Measurements from ENCODE around the gene CFL1.
"Not testable (repeated sequence)": the region's sequence is repeated elsewhere in the genome, so short reads cannot be mapped to it uniquely, and the experiment has no call there.

CFL1 gene

GRCh38 chr11:65856689-65857499 lies 1.1 kb downstream of the CFL1 start:
- no peak for DNase-seq

- DNase-seq: no peak
These were observed 2.0 kb downstream of the CFL1 start for GRCh38 chr11:65855927-65856363.

GRCh38 chr11:65854852-65855837 lies 2.8 kb downstream of the CFL1 start:
- no peak for DNase-seq

- DNase-seq: no peak
These were observed 3.8 kb downstream of the CFL1 start for GRCh38 chr11:65854161-65854592.

- no peak for DNase-seq
These were observed 4.6 kb downstream of the CFL1 start for GRCh38 chr11:65853246-65853979.

- DNase-seq: no peak
These were observed 5.3 kb downstream of the CFL1 start for GRCh38 chr11:65852508-65853245.

GRCh38 chr11:65851811-65852507 lies 6.0 kb downstream of the CFL1 start:
- DNase-seq: no peak

GRCh38 chr11:65851083-65851579 lies 6.8 kb downstream of the CFL1 start:
- no peak for DNase-seq

GRCh38 chr11:65850217-65851082 lies 7.5 kb downstream of the CFL1 start:
- DNase-seq: no peak

GRCh38 chr11:65849771-65850216 lies 8.2 kb downstream of the CFL1 start:
- no peak for DNase-seq

- no peak for DNase-seq
These were observed 8.6 kb downstream of the CFL1 start for GRCh38 chr11:65849366-65849765.

GRCh38 chr11:65848693-65849092 lies 9.3 kb downstream of the CFL1 start:
- not testable (repeated sequence) for DNase-seq

GRCh38 chr11:65847746-65848145 lies 10.2 kb downstream of the CFL1 start:
- no peak for DNase-seq

- DNase-seq: no peak
These were observed 13.6 kb downstream of the CFL1 start for GRCh38 chr11:65844231-65844872.

GRCh38 chr11:65843811-65844210 lies 14.2 kb downstream of the CFL1 start:
- DNase-seq: no peak

- no peak for DNase-seq
These were observed 15.8 kb downstream of the CFL1 start for GRCh38 chr11:65842144-65842543.

- DNase-seq: no peak
These were observed 23.8 kb downstream of the CFL1 start for GRCh38 chr11:65834202-65834601.

- peak; percentile 91 to 95 for DNase-seq
These were observed 24.5 kb downstream of the CFL1 start, which contains the start of gene SNX32 for GRCh38 chr11:65833297-65834030. TSS of gene SNX32 (plus strand) at chr11:65833963. CDS start at chr11:65834066, 103 bp downstream.

GRCh38 chr11:65832231-65832630 lies 25.7 kb downstream of the CFL1 start:
- not testable (repeated sequence) for DNase-seq

Measured in NCI-H1930 (cell line).